GM12878 (cell line): Measurements from ENCODE around the gene KIF17. TPM values are rescaled to one million over a fixed set of nuclear protein-coding genes. Genes with fewer than 3 reads are reported as not detected.

Experiments used
- ATAC-seq: fragments of 200-7000 bp; cut with Tn5 transposase; 3 replicates; pipeline ENCODE4 v1.9.1; 2020; ENCODE audit warnings: mild to moderate bottlenecking, moderate library complexity
- BruUV-seq: library from RNA; stranded (reverse); fragments of 400-500 nt; replicated peaks from 2 replicates; lab custom pipeline; 2021; lab: Mats Ljungman, UMichigan
- CTCF ChIA-PET: fragments of 300-600 bp; sonication (Branson Sonifier 250); formaldehyde crosslinking; extraction: SDS; loops from one replicate; lab custom pipeline; 2021; ENCODE audit warnings: inconsistent platforms; lab: Yijun Ruan, JAX
- POLR2A ChIA-PET: fragments of 350-600 bp; formaldehyde crosslinking; extraction: SDS; loops from one replicate; lab custom pipeline; 2021; ENCODE audit warnings: inconsistent platforms; lab: Charles Lee
- RAD21 ChIA-PET: fragments of 300-600 bp; sonication (Branson Sonifier 250); formaldehyde crosslinking; loops from one replicate; lab custom pipeline; 2023; ENCODE audit warnings: antibody characterized with exemption; ENCODE audit not compliant: unreplicated experiment; lab: Charles Lee
- SMC1A ChIA-PET: fragments of 300-600 bp; sonication (Branson Sonifier 250); formaldehyde crosslinking; loops from one replicate; lab custom pipeline; 2023; ENCODE audit not compliant: unreplicated experiment, uncharacterized antibody; lab: Charles Lee
- DNase-seq: peaks from one replicate; pipeline ENCODE4 v3.0.0-alpha.2; 2011; ENCODE audit warnings: low read depth, low spot score
- FAIRE-seq: peaks from 3 replicates; lab custom pipeline; 2011; peaks lifted over from hg19 to GRCh38; lab: Jason Lieb, UNC
- H2AFZ ChIP-seq: 2 replicates; pipeline ENCODE4 v1.6.0; 2011; ENCODE audit warnings: low read depth, low read length, control low read depth; ENCODE audit not compliant: control insufficient read depth
- H3K27ac ChIP-seq: 2 replicates; pipeline ENCODE4 v1.5.1; 2011; ENCODE audit warnings: control low read depth; ENCODE audit not compliant: control insufficient read depth, insufficient read depth
- H3K27me3 ChIP-seq, 2 experiments: replicated peaks in 1 of 2; 2 replicates each; pipeline versions ENCODE4 v1.6.0 to v1.6.1; 2011; ENCODE audit warnings: low read length in 1 of 2; ENCODE audit not compliant: control insufficient read depth in 2 of 2, insufficient read depth in 2 of 2
- H3K36me3 ChIP-seq, 2 experiments: 2 replicates each; pipeline ENCODE4 v1.5.1; 2011; ENCODE audit warnings: low read length in 1 of 2; ENCODE audit not compliant: control insufficient read depth in 2 of 2, insufficient read depth in 2 of 2
- H3K4me1 ChIP-seq: 2 replicates; pipeline ENCODE4 v1.6.1; 2011; ENCODE audit warnings: mild to moderate bottlenecking, low read length, moderate library complexity, mixed read lengths; ENCODE audit not compliant: control insufficient read depth, insufficient read depth
- H3K4me2 ChIP-seq: 2 replicates; pipeline ENCODE4 v1.6.0; 2011; ENCODE audit warnings: control low read depth; ENCODE audit not compliant: control insufficient read depth, insufficient read depth
- H3K4me3 ChIP-seq: fragments of 200-600 bp; sonication (generic); 2 replicates; pipeline ENCODE4 v1.5.1; 2016
- H3K79me2 ChIP-seq: 2 replicates; pipeline ENCODE4 v1.6.0; 2011; ENCODE audit warnings: low read length; ENCODE audit not compliant: control insufficient read depth, insufficient read depth
- H3K9ac ChIP-seq: 2 replicates; pipeline ENCODE4 v1.8.0; 2011; ENCODE audit warnings: low read length, control low read depth, mixed read lengths; ENCODE audit not compliant: control insufficient read depth, insufficient read depth
- H3K9me3 ChIP-seq: replicated peaks from 3 replicates; pipeline ENCODE4 v1.5.1; 2011; ENCODE audit warnings: mild to moderate bottlenecking, low read length; ENCODE audit not compliant: control insufficient read depth, insufficient read depth
- H4K20me1 ChIP-seq: 2 replicates; pipeline ENCODE4 v1.6.0; 2011; ENCODE audit not compliant: control insufficient read depth, insufficient read depth
- CHD2 ChIP-seq: IDR thresholded peaks from 2 replicates; pipeline ENCODE4 v1.6.1; 2011; ENCODE audit warnings: low read depth, low read length, improper control_type of control experiment, borderline replicate concordance
- FOS ChIP-seq: IDR thresholded peaks from 3 replicates; pipeline ENCODE4 v1.6.1; 2011; ENCODE audit warnings: borderline replicate concordance; ENCODE audit not compliant: insufficient read length; ENCODE audit errors: extremely low read depth
- FOXK2 ChIP-seq: fragments of 450-650 bp; IDR thresholded peaks from 2 replicates; pipeline ENCODE4 v1.6.1; 2017; ENCODE audit warnings: mild to moderate bottlenecking, moderate library complexity
- NBN ChIP-seq: fragments of 450-650 bp; IDR thresholded peaks from 2 replicates; pipeline ENCODE4 v1.6.1; 2016
- RB1 ChIP-seq: fragments of 450-650 bp; formaldehyde crosslinking; IDR thresholded peaks from 2 replicates; pipeline ENCODE4 v1.6.1; 2017; ENCODE audit warnings: mild to moderate bottlenecking, borderline replicate concordance
- RUNX3 ChIP-seq: IDR thresholded peaks from 2 replicates; pipeline ENCODE4 v1.6.1; 2012; ENCODE audit warnings: low read length, inconsistent platforms
- ZNF274 ChIP-seq: IDR thresholded peaks from one replicate; pipeline ENCODE4 v1.8.0; 2011; ENCODE audit not compliant: insufficient read length, insufficient read depth
- WGBS: methylation state at CpG from one replicate; pipeline ENCODE4 v1.1.6; 2016; ENCODE audit warnings: low lambda C conversion rate; ENCODE audit not compliant: insufficient replicate concordance, insufficient coverage; ENCODE audit errors: missing lambda C conversion rate; 5-methylcytosine and 5-hydroxymethylcytosine counted together
- in situ Hi-C: fragments of 300-500 bp; cut with MboI; formaldehyde crosslinking; loops from 9 replicates; pipeline ENCODE4 v1.14.3; 2018; ENCODE audit warnings: mixed read lengths
- intact Hi-C: fragments of 100-400 bp; cut with micrococcal nuclease; formaldehyde crosslinking; loops from one replicate; pipeline ENCODE4 v1.14.2; 2022; ENCODE audit not compliant: unreplicated experiment
- polyA plus RNA-seq, 11 experiments: library from polyadenylated mRNA; depleted of rRNA in 4 of 11; unstranded in 6 of 11; stranded (reverse) in 5 of 11; fragments of >200 nt; fragmentation: Nextera tagmentation in 4 of 11; fragmentation: Illumina TruSeq in 1 of 11; extraction: Ambion mirVana in 4 of 11; extraction: Trizol in 1 of 11; gene quantifications; 1 replicate in 1 of 11; 2 replicates in 10 of 11; pipeline versions ENCODE4 v1.2.1 to v1.2.3, GENCODE V29; 2011 to 2016; ENCODE audit warnings: inconsistent platforms in 2 of 11, missing spikeins in 2 of 11, low read depth in 1 of 11
- total RNA-seq, 4 experiments: library from RNA; depleted of rRNA in 3 of 4; stranded (reverse); fragments of >200 nt in 3 of 4; fragmentation: Illumina TruSeq in 1 of 4; extraction: Trizol in 1 of 4; gene quantifications; 2 replicates each; pipeline versions ENCODE4 v1.2.1 to v1.2.3, GENCODE V29; 2013 to 2021
- TF ChIP-seq, protein P1 (sequence below), 3 experiments: IDR thresholded peaks in 2 of 3; conservative IDR thresholded peaks in 1 of 3; 2 replicates each; pipeline ENCODE4 v1.5.1; 2011; ENCODE audit warnings: low read depth in 3 of 3, low read length in 3 of 3, mild to moderate bottlenecking in 3 of 3, control low read depth in 2 of 3, moderate library complexity in 2 of 3, inconsistent platforms in 1 of 3, mixed read lengths in 1 of 3; ENCODE audit not compliant: control insufficient read depth in 2 of 3, insufficient read depth in 1 of 3; ENCODE audit errors: extremely low read depth in 1 of 3

Gene KIF17
- total and polyA plus RNA-seq, 10 of the 15 experiments (the other 5 are each of a cell fraction or from before 2014, with no cell fraction given), result 0.01 to 0.10 (median 0.03) TPM; not detected in 7

DNA sequence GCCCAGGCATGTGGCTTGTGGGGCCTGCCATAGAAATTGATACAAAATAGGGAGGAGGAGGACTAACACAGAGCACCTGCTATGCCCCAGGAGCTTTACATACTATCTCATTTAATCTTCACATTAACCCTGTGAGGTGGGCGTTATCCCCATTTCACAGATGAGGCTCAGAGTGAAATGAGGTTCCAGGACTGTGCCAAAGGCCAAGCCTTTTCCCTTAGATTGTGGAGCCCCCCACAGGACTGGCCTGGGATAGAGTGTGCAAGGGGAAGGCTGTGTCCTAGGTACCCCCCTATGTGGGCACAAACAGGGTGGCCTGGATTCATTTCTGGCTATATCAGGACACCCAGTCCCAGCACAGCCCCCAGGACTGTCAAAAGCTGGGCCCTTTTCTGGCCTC, 54.4 kb downstream of the KIF17 start:
- BruUV-seq, result no TSS peak
- DNase-seq (no peak), ATAC-seq (no peak), FAIRE-seq (no peak)
- POLR2A ChIA-PET, result interaction anchor here (0.6 kb wide), 1 partner anchor 239 kb away, joined by 6 read pairs; no protein-coding TSS in a partner anchor
- SMC1A ChIA-PET, result no interaction called here
- in situ Hi-C loops (no loop called here), intact Hi-C loops (no loop called here)
- Histone ChIP-seq H3K27me3 (no peaks in the 10 kb centered on the region), H2AFZ (no peak overlapping the region), H3K36me3 (0 out of 4 replicates have a peak, but pooled peaks cover 0 to 7% of the 10 kb centered on the region in 2 experiments), H3K9ac (no peak overlapping the region), H3K4me2 (no peak overlapping the region), H3K4me1 (0 out of 2 replicates have a peak, but pooled peaks cover 10% of the 10 kb centered on the region), H4K20me1 (no peaks in the 10 kb centered on the region), H3K4me3 (no peak overlapping the region), H3K9me3 (no peaks in the 10 kb centered on the region), H3K79me2 (peaks cover 30% of the 10 kb centered on the region), H3K27ac (no peak overlapping the region)
- CTCF ChIA-PET, result interaction anchor here (1.5 to 3.2 kb wide), 2 partner anchors 29 to 531 kb away, joined by 4 to 13 read pairs; no protein-coding TSS in a partner anchor
- TF ChIP-seq CHD2, result no peak
- no peak for TF ChIP-seq FOS
- no peak for TF ChIP-seq FOXK2
- no peak for TF ChIP-seq RB1
- no peak for TF ChIP-seq ZNF274
- TF ChIP-seq, protein P1, sequence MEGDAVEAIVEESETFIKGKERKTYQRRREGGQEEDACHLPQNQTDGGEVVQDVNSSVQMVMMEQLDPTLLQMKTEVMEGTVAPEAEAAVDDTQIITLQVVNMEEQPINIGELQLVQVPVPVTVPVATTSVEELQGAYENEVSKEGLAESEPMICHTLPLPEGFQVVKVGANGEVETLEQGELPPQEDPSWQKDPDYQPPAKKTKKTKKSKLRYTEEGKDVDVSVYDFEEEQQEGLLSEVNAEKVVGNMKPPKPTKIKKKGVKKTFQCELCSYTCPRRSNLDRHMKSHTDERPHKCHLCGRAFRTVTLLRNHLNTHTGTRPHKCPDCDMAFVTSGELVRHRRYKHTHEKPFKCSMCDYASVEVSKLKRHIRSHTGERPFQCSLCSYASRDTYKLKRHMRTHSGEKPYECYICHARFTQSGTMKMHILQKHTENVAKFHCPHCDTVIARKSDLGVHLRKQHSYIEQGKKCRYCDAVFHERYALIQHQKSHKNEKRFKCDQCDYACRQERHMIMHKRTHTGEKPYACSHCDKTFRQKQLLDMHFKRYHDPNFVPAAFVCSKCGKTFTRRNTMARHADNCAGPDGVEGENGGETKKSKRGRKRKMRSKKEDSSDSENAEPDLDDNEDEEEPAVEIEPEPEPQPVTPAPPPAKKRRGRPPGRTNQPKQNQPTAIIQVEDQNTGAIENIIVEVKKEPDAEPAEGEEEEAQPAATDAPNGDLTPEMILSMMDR (IDR thresholded peaks at IDR 0.05 in 2 of 3, conservative IDR thresholded peaks at IDR 0.05 in 1 of 3; ENCODE audit: control insufficient read depth in 2 of 3, extremely low read depth in 1 of 3, insufficient read depth in 1 of 3, low read depth in 3 of 3, low read length in 3 of 3), result peak in 1 of 3 experiments; percentile 6; a peak in 1 of 6 replicates
- TF ChIP-seq RUNX3, result no peak
- TF ChIP-seq NBN, result no peak
- RAD21 ChIA-PET, result no interaction called here
- 7% methylated on average over 1 of the region's 1 CpG for WGBS
